GM10266 (cell line): ENCODE results near the gene MAD2L2.

Experiments
- DNase-seq: peaks from one replicate; pipeline ENCODE4 v3.0.0; 2012; ENCODE audit errors: extremely low spot score
- TF ChIP-seq, protein P1 (sequence below): IDR thresholded peaks from 2 replicates; pipeline ENCODE4 v1.5.1; 2012; ENCODE audit warnings: mild to moderate bottlenecking, low read depth; ENCODE audit not compliant: control insufficient read depth, insufficient read depth; ENCODE audit errors: missing control alignments

MAD2L2 gene

DNA sequence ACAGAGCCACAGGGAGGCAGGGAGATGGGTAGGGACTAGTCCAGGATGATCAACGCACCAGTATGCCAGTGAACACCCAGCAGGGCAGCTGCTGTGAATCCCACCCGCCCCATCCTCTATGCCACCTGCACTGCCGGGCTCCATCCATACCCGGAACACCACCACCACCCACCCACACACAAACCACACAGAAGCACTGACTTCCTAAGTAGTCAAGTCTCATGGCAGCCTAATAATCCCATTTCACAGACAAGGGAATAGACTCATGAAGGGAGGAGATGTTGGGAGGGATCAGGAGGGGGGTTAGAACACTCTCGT is 16.9 kb upstream of the MAD2L2 start:
- TF ChIP-seq, protein P1, sequence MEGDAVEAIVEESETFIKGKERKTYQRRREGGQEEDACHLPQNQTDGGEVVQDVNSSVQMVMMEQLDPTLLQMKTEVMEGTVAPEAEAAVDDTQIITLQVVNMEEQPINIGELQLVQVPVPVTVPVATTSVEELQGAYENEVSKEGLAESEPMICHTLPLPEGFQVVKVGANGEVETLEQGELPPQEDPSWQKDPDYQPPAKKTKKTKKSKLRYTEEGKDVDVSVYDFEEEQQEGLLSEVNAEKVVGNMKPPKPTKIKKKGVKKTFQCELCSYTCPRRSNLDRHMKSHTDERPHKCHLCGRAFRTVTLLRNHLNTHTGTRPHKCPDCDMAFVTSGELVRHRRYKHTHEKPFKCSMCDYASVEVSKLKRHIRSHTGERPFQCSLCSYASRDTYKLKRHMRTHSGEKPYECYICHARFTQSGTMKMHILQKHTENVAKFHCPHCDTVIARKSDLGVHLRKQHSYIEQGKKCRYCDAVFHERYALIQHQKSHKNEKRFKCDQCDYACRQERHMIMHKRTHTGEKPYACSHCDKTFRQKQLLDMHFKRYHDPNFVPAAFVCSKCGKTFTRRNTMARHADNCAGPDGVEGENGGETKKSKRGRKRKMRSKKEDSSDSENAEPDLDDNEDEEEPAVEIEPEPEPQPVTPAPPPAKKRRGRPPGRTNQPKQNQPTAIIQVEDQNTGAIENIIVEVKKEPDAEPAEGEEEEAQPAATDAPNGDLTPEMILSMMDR: no peak
- DNase-seq: no peak

DNA sequence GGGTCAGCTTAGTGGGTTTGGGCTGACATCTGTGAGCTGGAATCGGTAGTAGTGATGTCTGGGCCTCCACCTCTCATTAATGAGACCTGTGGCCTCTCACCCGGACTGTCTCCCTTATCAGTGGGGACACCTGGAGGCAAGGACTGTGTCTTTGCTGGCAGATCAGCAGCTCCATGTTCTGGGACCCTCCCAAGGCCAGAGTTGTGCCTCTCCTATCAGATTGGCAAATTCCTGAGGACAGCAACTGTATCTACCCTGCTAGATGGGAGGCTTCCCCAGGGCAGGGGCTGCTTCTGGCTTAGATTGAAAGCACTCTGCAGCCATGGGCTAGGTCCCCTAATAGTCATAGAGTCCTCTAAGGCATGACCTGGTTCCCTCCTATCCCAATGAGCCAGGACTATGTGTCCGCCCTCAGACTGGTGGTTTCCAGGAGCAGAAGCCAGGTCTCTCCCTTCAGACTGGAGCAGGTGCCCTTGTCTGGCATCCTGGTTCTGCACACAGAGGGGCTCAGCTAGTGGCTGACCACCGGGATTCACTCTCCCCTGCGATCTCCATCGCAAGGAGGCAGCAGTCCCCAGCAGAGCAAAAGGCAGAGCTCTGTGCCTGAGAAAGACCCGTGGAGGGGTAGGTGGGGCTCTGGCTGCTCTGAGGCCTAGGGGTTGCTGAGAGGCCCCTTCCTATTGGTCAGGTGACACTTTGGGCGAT is 16.4 kb upstream of the MAD2L2 start:
- TF ChIP-seq, protein P1: no peak
- no peak for DNase-seq

DNA sequence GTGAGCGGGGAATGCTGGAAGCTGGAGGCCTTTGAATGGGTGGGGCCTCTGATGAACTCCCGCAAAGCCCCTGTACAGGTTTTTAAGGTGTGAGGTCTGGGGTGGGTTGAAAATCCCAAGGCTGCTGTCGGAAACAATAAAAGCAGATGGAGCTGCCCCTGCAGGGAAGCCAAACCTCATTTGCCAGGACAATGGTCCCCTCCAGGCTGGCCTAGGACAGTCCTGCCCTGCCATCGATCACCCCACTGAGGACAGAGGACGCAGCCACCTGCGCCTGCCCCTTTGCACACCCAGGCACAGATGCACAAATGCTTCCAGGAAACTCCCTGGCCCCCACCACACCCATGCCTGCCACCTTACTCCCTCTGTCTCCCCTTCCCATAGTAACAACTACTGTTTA is 14.9 kb upstream of the MAD2L2 start:
- TF ChIP-seq, protein P1: no peak
- no peak for DNase-seq

DNA sequence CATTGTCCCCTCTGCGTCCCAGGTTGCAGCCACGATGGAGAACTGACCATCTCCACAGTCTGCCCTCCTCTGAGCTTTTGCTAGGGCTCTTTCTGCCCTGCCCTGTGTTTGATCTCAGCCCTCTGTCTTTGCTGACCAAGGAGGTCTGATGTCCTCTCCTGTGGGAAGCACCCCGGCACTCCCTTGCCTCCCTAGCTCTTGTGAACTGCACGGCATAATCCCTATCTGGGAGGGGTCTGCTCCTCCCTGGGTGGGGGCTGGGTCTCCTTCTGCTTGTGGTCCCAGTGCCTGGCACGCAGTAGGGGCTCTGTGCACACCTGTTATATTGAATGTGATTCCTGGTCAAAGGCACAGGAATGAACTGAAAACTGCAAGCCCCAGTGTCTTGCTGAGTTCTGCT is 13.0 kb upstream of the MAD2L2 start:
- TF ChIP-seq, protein P1: no peak

DNA sequence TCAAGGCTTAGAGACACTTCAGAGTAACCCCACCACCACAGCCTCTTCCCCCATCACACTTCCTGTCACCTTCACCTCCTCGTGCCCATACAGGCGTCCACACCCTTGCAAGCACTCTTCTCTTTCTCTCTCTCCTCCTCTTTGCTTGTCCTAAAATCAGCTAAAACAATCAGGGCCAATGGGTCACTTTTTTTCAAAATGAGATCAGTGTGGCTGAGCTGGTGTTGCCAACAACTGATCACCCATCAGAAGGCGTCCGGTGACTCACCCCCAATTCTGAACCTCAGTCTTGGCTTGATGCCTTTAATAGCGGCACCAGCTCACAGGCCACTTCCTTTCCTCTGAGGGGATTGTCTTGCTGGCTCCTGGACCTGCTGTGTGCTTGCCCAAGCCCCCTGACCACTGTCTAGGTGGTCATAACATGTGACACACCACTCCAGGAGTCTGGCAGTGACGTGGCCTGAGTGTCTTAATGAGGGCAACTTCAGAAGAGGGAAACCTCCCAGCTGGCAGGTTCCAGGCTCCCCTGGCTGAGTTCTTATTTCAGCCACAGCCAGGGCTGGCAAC is 12.2 kb upstream of the MAD2L2 start:
- DNase-seq: no peak

More for the DNA sequence above, 13.0 kb upstream of the MAD2L2 start:
- no peak for DNase-seq

DNA sequence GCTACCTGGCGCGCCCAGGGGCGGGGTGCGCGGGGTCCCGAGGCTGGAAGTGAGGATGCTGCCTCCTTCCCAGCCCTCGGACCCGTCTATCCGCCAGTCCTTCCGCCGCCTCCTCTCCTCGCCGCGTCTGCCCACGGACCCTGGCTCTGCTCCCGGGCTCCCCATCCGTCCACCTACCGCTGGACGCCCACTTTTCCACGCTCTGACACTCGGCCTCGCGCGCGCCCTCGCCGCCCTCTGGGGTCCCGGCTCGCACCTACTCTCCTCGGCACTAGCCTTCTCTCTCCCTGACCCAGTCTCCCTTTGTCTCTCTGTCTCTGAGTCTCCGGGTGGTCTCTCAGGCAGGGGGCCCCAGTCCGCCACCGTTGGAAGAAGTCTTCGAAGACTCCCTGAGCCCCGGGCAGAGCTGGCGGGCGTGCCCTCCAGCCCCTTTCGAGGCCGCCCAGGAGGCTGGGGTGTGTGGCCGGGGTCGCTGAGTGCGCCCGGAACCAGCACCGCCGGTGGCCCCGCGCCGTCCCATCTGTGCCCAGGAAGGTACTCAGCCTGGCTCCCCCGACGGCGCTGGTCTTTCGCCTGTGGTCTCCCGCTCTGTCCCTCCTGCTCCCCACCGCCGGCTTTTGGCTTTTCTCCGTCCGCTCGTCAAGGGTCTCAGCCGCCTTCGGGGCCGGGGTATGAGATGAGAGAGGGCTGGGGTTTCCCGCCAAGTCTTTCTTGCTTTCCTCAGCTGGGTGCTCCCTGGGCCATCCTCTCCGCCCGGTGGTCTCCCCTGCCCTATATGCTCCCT is 11.2 kb upstream of the MAD2L2 start:
- DNase-seq: no peak
- TF ChIP-seq, protein P1: no peak

More for the DNA sequence above, 12.2 kb upstream of the MAD2L2 start:
- TF ChIP-seq, protein P1: no peak
